Measurements from ENCODE around the gene AP3D1.

Gene AP3D1

GRCh38 chr19:2185734-2186070 is 34.3 kb upstream of the AP3D1 start:
- no peak for DNase-seq (ENCODE audit: low read depth, low spot score)
- no peak overlapping the region for H3K4me3 ChIP-seq (ENCODE audit: low read length)

DNA sequence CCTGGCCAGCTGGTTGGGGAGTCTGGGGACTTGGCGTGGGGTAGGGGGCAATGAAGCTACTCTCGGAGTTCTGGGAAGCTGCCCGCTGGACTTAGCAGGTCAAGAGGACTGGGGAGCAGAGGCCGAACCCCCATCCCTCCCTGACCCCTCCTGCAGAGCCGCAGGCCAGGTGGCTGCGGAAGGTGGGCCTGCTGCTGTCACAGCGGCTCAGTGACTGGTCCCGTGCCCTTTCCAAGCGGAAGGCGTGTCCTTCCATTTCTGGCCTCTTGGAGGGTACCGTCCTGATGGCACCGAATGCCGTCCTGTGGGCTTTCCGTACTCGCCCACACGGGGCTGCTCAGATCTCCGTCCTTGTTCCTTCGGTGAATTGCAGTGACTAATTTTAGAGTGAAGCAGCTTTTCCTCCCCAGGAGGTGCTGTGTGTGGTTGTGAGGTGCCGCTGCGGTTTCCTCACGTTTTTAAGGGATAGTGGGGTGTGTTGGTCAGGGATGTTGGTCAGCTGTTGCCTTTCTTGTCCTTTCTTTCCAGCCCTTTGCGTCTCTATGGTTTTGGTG is 33.1 kb upstream of the AP3D1 start:
- DNase-seq (ENCODE audit: low read depth, low spot score) = no peak
- no peak overlapping the region for H3K4me3 ChIP-seq (ENCODE audit: low read length)

GRCh38 chr19:2181633-2181997 is 30.2 kb upstream of the AP3D1 start:
- DNase-seq (ENCODE audit: low read depth, low spot score) = no peak
- no peak overlapping the region for H3K4me3 ChIP-seq (ENCODE audit: low read length)

- no peak for DNase-seq (ENCODE audit: low read depth, low spot score)
- no peak overlapping the region for H3K4me3 ChIP-seq (ENCODE audit: low read length)
These were observed 29.7 kb upstream of the AP3D1 start for GRCh38 chr19:2180881-2181632.

DNA sequence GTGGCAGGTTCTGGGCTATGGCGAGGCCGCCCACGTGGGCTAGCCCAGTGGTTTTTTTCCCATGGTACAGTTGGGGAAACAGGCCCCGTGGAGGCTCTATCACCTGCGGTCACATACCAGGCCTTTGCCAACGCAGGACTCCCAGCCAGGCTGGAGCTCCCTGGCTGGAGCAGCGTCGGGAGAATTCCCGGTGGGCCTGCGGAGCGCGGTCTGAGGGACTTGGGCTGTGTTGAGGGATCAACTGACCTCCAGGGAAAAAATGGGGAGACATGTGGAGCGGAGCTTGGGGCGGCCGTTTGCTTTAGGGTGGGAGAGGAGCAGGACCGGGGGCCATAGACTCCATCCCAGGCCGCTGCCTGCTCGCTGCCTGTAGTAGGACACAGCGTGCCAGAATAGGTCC is 28.7 kb upstream of the AP3D1 start:
- no peak for DNase-seq (ENCODE audit: low read depth, low spot score)
- H3K4me3 ChIP-seq (ENCODE audit: low read length) = no peak overlapping the region

- no peak overlapping the region for H3K4me3 ChIP-seq (ENCODE audit: low read length)
- DNase-seq (ENCODE audit: low read depth, low spot score) = no peak
These were observed 27.7 kb upstream of the AP3D1 start for GRCh38 chr19:2179095-2179494.

DNA sequence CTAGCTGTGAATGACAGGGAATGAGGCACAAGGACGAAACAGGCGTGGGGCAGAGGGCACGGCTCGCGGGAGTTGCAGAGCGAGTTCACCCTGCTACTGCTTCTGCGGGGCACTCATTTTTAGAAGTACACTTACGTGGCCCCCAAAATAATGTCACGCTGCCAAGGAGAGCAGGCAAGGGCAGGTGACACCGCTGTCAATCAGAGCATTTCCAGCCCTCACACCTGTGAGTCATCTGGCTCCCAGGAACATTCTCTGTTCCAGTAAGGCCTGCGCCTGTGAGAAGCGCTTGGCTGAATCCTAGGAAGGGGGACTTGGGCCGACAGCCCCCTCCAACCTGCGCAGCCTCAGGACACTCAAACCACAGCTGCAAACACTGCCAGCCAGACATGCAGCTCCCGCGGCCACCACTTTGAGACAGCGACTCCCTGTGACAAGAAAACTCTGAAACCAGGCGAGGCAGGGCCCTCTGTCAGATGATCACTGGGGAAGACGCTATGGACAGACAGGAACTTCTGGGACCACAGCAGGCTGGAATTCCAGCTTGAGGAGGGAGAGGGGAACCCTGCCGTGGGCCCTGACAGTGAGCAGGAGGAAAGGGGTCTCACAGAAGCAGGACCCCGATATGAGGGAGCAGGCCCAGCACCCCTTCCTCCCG is 25.1 kb upstream of the AP3D1 start:
- DNase-seq (ENCODE audit: low read depth, low spot score) = no peak

GRCh38 chr19:2175742-2176141 is 24.4 kb upstream of the AP3D1 start:
- no peak for DNase-seq (ENCODE audit: low read depth, low spot score)
- H3K4me3 ChIP-seq (ENCODE audit: low read length) = no peak overlapping the region

More for the DNA sequence above, 25.1 kb upstream of the AP3D1 start:
- no peak overlapping the region for H3K4me3 ChIP-seq (ENCODE audit: low read length)

GRCh38 chr19:2173767-2174577 is 22.6 kb upstream of the AP3D1 start:
- DNase-seq (ENCODE audit: low read depth, low spot score) = no peak
- H3K4me3 ChIP-seq (ENCODE audit: low read length) = no peak overlapping the region

GRCh38 chr19:2173388-2173766 is 22.0 kb upstream of the AP3D1 start:
- DNase-seq (ENCODE audit: low read depth, low spot score) = no peak

DNA sequence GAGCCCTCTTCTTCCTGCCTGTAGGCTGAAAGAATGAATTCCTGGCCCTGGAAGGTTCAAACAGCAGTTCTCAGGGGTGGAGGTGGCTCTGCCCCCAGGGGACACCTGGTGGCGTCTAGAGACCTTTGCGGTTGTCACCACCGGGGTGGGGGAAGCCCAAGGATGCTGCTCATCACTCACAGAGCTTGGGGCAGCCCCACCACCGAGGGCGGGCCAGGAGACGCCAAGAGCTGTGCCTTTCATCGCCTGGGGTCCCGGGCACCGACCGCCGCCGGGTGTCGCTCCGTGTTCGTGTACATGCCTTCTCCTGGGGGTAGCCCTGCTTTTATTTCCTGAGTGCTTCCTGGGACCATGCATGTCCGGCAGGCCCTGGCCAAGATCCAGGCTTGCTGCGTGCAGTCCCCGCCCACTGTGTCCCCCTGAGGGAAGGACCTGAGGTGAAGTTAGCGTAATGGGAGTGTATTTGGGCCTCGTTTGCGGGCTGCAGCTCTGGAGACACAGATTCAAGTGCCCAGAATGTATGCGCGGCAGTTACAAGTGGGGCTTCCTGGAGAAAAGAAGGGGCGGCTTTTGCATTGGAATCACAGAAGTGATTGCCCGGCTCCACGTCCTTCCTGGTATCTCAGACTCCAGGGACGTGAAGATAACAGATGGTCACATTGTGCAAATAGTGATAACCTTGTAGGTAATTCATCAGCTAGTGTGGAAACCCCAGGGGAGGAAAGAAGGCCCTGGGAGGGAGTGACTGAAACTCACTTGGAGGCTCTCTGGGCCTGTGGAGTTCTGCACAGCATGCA is 20.2 kb upstream of the AP3D1 start:
- no peak overlapping the region for H3K4me3 ChIP-seq (ENCODE audit: low read length)
- peak; percentile 75 for DNase-seq (ENCODE audit: low read depth, low spot score)

More at GRCh38 chr19:2173388-2173766, 22.0 kb upstream of the AP3D1 start:
- H3K4me3 ChIP-seq (ENCODE audit: low read length) = no peak overlapping the region

- no peak for DNase-seq (ENCODE audit: low read depth, low spot score)
- H3K4me3 ChIP-seq (ENCODE audit: low read length) = no peak overlapping the region
These were observed 19.6 kb upstream of the AP3D1 start for GRCh38 chr19:2170987-2171348.

DNA sequence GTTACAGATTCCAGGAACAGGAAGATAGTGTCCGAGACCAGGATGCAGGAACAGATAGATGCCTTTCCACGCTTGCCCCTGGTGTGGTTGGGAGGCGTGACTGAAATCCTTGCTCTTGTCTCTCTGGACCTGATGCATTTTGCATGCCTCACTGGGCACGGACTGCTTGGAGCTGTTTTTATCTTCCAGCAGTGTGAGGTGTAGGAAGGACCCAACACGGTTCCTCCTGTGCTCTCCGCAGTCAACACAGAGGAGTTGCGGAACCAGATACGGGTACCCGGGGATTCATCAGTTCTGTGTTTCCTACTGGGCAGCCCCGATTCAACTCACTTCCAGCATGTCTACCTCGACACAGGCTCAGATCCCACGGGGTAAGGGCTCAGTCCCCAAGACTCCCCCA is 18.9 kb upstream of the AP3D1 start:
- no peak overlapping the region for H3K4me3 ChIP-seq (ENCODE audit: low read length)
- DNase-seq (ENCODE audit: low read depth, low spot score) = no peak

- H3K4me3 ChIP-seq (ENCODE audit: low read length) = no peak overlapping the region
- DNase-seq (ENCODE audit: low read depth, low spot score) = no peak
These were observed 17.5 kb upstream of the AP3D1 start for GRCh38 chr19:2168619-2169424.

- DNase-seq (ENCODE audit: low read depth, low spot score) = no peak
- no peak overlapping the region for H3K4me3 ChIP-seq (ENCODE audit: low read length)
These were observed 16.7 kb upstream of the AP3D1 start for GRCh38 chr19:2167896-2168618.

GRCh38 chr19:2166741-2167738 is 15.7 kb upstream of the AP3D1 start:
- no peak overlapping the region for H3K4me3 ChIP-seq (ENCODE audit: low read length)
- DNase-seq (ENCODE audit: low read depth, low spot score) = no peak

Data from Jurkat, Clone E6-1 (cell line).